ENCODE results near the gene SEMA3B.

SEMA3B gene

DNA sequence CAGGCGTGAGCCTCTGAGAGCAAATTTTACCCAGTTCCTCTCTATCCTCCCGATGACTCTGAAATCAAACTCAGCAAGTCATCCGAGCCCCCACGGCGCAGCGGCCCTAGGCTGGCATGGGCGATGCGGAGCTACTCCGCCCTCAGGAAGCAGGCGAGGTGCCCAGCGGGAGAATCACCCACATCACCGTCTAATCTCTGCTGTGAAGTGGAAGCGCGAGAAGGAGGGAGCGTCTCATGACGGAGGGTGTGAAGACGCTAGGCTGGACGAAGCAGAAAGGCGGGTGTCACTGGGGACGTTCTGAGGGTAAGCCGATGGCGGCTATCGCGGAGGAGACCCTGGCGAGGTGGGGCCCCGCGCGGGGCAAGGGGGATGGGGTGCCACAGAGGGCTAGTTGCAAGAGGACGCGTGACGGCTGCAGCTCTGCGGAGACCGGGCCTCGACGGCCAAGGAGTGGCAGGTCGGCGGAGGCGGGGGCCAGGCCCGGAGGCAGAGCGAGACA lies 42.0 kb upstream of the SEMA3B start:
- CTCF ChIA-PET = interaction anchor here (0.7 to 17.6 kb wide), 16 partner anchors 8 to 105 kb away, joined by 3 to 237 read pairs (median 5); partner anchors contain the start of genes GNAI2, GNAT1 and SEMA3B
- Histone ChIP-seq H3K9me3 (ENCODE audit: control insufficient read depth, insufficient read depth, low read depth, low read length) (no peaks in the 10 kb centered on the region), H3K4me3 (ENCODE audit: low read depth, low read length) (peak overlapping the region; percentile 37), H3K27ac (ENCODE audit: extremely low read depth, low read depth, low read length) (peak overlapping the region; percentile 56; the same call in 1 of the 2 replicates), H3K4me1 (ENCODE audit: control insufficient read depth, insufficient read depth, low read length) (no peaks in the 10 kb centered on the region), H3K36me3 (ENCODE audit: control insufficient read depth in 2 of 2, insufficient read depth in 1 of 2, low read length in 2 of 2) (no peaks in the 10 kb centered on the region)
- POLR2A ChIA-PET = interaction anchor here (0.9 to 2.1 kb wide), 3 partner anchors 9 to 25 kb away, joined by 3 to 9 read pairs (median 4); partner anchors contain the start of gene GNAI2
- peak; percentile 98 for TF ChIP-seq ZNF777 (tag by site-specific recombination; IDR thresholded peaks at IDR 0.05; ENCODE audit: borderline replicate concordance)
- TF ChIP-seq, protein P1, sequence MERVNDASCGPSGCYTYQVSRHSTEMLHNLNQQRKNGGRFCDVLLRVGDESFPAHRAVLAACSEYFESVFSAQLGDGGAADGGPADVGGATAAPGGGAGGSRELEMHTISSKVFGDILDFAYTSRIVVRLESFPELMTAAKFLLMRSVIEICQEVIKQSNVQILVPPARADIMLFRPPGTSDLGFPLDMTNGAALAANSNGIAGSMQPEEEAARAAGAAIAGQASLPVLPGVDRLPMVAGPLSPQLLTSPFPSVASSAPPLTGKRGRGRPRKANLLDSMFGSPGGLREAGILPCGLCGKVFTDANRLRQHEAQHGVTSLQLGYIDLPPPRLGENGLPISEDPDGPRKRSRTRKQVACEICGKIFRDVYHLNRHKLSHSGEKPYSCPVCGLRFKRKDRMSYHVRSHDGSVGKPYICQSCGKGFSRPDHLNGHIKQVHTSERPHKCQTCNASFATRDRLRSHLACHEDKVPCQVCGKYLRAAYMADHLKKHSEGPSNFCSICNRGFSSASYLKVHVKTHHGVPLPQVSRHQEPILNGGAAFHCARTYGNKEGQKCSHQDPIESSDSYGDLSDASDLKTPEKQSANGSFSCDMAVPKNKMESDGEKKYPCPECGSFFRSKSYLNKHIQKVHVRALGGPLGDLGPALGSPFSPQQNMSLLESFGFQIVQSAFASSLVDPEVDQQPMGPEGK (tag by site-specific recombination; IDR thresholded peaks at IDR 0.05) = peak; percentile 94
- peak; percentile 71 for TF ChIP-seq ZNF335 (tag by site-specific recombination; conservative IDR thresholded peaks at IDR 0.05)
- 0 out of 2 replicates have a peak, but pooled peaks have one; percentile 60 for TF ChIP-seq GLIS2 (tag by site-specific recombination; IDR thresholded peaks at IDR 0.05)
- TF ChIP-seq, protein P2, sequence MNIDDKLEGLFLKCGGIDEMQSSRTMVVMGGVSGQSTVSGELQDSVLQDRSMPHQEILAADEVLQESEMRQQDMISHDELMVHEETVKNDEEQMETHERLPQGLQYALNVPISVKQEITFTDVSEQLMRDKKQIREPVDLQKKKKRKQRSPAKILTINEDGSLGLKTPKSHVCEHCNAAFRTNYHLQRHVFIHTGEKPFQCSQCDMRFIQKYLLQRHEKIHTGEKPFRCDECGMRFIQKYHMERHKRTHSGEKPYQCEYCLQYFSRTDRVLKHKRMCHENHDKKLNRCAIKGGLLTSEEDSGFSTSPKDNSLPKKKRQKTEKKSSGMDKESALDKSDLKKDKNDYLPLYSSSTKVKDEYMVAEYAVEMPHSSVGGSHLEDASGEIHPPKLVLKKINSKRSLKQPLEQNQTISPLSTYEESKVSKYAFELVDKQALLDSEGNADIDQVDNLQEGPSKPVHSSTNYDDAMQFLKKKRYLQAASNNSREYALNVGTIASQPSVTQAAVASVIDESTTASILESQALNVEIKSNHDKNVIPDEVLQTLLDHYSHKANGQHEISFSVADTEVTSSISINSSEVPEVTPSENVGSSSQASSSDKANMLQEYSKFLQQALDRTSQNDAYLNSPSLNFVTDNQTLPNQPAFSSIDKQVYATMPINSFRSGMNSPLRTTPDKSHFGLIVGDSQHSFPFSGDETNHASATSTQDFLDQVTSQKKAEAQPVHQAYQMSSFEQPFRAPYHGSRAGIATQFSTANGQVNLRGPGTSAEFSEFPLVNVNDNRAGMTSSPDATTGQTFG (tag by site-specific recombination; IDR thresholded peaks at IDR 0.05; ENCODE audit: borderline replicate concordance) = no peak
- TF ChIP-seq ZNF423 (tag by site-specific recombination; IDR thresholded peaks at IDR 0.05) = 0 out of 2 replicates have a peak, but pooled peaks have one; percentile 24
- TF ChIP-seq BCL11A (tag by site-specific recombination; IDR thresholded peaks at IDR 0.05; ENCODE audit: low read depth) = no peak
- no peak for TF ChIP-seq ZNF529 (tag by site-specific recombination; IDR thresholded peaks at IDR 0.05; ENCODE audit: insufficient replicate concordance)
- peak; percentile 40; the same call in 1 of the 2 replicates for TF ChIP-seq ZNF394 (tag by site-specific recombination; IDR thresholded peaks at IDR 0.05; ENCODE audit: borderline replicate concordance)
- TF ChIP-seq YY2 (tag by site-specific recombination; IDR thresholded peaks at IDR 0.05) = 0 out of 2 replicates have a peak, but pooled peaks have one; percentile 36
- peak; percentile 15; the same call in 1 of the 2 replicates for TF ChIP-seq ZBTB8A (tag by site-specific recombination; IDR thresholded peaks at IDR 0.05)
- TF ChIP-seq ZNF623 (tag by site-specific recombination; IDR thresholded peaks at IDR 0.05) = no peak
- TF ChIP-seq, protein P3, sequence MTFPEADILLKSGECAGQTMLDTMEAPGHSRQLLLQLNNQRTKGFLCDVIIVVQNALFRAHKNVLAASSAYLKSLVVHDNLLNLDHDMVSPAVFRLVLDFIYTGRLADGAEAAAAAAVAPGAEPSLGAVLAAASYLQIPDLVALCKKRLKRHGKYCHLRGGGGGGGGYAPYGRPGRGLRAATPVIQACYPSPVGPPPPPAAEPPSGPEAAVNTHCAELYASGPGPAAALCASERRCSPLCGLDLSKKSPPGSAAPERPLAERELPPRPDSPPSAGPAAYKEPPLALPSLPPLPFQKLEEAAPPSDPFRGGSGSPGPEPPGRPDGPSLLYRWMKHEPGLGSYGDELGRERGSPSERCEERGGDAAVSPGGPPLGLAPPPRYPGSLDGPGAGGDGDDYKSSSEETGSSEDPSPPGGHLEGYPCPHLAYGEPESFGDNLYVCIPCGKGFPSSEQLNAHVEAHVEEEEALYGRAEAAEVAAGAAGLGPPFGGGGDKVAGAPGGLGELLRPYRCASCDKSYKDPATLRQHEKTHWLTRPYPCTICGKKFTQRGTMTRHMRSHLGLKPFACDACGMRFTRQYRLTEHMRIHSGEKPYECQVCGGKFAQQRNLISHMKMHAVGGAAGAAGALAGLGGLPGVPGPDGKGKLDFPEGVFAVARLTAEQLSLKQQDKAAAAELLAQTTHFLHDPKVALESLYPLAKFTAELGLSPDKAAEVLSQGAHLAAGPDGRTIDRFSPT (tag by site-specific recombination; IDR thresholded peaks at IDR 0.05) = peak; percentile 45
- TF ChIP-seq ZNF560 (tag by site-specific recombination; IDR thresholded peaks at IDR 0.05; ENCODE audit: borderline replicate concordance) = no peak
- peak; percentile 65 for TF ChIP-seq ZIC2 (tag by site-specific recombination; IDR thresholded peaks at IDR 0.05)
- TF ChIP-seq, protein P4, sequence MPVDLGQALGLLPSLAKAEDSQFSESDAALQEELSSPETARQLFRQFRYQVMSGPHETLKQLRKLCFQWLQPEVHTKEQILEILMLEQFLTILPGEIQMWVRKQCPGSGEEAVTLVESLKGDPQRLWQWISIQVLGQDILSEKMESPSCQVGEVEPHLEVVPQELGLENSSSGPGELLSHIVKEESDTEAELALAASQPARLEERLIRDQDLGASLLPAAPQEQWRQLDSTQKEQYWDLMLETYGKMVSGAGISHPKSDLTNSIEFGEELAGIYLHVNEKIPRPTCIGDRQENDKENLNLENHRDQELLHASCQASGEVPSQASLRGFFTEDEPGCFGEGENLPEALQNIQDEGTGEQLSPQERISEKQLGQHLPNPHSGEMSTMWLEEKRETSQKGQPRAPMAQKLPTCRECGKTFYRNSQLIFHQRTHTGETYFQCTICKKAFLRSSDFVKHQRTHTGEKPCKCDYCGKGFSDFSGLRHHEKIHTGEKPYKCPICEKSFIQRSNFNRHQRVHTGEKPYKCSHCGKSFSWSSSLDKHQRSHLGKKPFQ (tag by site-specific recombination; IDR thresholded peaks at IDR 0.05) = peak; percentile 53; the same call in 1 of the 2 replicates
- peak; percentile 7; the same call in 1 of the 2 replicates for TF ChIP-seq ZFHX2 (tag by site-specific recombination; conservative IDR thresholded peaks at IDR 0.05)
- 0 out of 2 replicates have a peak, but pooled peaks have one; percentile 2 for TF ChIP-seq ZNF341 (tag by site-specific recombination; IDR thresholded peaks at IDR 0.05; ENCODE audit: low read depth)
- TF ChIP-seq, protein P5, sequence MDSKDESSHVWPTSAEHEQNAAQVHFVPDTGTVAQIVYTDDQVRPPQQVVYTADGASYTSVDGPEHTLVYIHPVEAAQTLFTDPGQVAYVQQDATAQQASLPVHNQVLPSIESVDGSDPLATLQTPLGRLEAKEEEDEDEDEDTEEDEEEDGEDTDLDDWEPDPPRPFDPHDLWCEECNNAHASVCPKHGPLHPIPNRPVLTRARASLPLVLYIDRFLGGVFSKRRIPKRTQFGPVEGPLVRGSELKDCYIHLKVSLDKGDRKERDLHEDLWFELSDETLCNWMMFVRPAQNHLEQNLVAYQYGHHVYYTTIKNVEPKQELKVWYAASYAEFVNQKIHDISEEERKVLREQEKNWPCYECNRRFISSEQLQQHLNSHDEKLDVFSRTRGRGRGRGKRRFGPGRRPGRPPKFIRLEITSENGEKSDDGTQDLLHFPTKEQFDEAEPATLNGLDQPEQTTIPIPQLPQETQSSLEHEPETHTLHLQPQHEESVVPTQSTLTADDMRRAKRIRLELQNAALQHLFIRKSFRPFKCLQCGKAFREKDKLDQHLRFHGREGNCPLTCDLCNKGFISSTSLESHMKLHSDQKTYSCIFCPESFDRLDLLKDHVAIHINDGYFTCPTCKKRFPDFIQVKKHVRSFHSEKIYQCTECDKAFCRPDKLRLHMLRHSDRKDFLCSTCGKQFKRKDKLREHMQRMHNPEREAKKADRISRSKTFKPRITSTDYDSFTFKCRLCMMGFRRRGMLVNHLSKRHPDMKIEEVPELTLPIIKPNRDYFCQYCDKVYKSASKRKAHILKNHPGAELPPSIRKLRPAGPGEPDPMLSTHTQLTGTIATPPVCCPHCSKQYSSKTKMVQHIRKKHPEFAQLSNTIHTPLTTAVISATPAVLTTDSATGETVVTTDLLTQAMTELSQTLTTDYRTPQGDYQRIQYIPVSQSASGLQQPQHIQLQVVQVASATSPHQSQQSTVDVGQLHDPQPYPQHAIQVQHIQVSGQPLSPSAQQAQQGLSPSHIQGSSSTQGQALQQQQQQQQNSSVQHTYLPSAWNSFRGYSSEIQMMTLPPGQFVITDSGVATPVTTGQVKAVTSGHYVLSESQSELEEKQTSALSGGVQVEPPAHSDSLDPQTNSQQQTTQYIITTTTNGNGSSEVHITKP (tag by site-specific recombination; IDR thresholded peaks at IDR 0.05) = no peak
- no peak for TF ChIP-seq ZNF121 (tag by site-specific recombination; IDR thresholded peaks at IDR 0.05)
- TF ChIP-seq ZNF138 (tag by site-specific recombination; IDR thresholded peaks at IDR 0.05; ENCODE audit: borderline replicate concordance) = no peak
- TF ChIP-seq ZFP69B (tag by site-specific recombination; IDR thresholded peaks at IDR 0.05) = peak; percentile 11; the same call in 1 of the 2 replicates
- no peak for TF ChIP-seq ZNF416 (tag by site-specific recombination; IDR thresholded peaks at IDR 0.05)
